WI38 (cell line): ENCODE measurements around the gene PTX4.

Experiments
- H3K4me3 ChIP-seq: 2 replicates; pipeline ENCODE4 v1.5.1; 2011; ENCODE audit warnings: low read depth, mild to moderate bottlenecking, control low read depth, low read length
- CTCF ChIP-seq: IDR thresholded peaks from 2 replicates; pipeline ENCODE4 v1.5.1; 2012; ENCODE audit warnings: low read depth, mild to moderate bottlenecking, control low read depth, low read length

PTX4 gene

GRCh38 chr16:1466968-1467521 is 21.7 kb downstream of the PTX4 start:
- TF ChIP-seq CTCF = no peak

GRCh38 chr16:1466054-1466453 is 22.7 kb downstream of the PTX4 start:
- TF ChIP-seq CTCF = no peak
- no peak overlapping the region for H3K4me3 ChIP-seq

More at GRCh38 chr16:1466968-1467521, 21.7 kb downstream of the PTX4 start:
- no peak overlapping the region for H3K4me3 ChIP-seq

GRCh38 chr16:1465567-1465915 is 23.2 kb downstream of the PTX4 start:
- no peak for TF ChIP-seq CTCF
- no peak overlapping the region for H3K4me3 ChIP-seq

GRCh38 chr16:1464894-1465566 is 23.7 kb downstream of the PTX4 start:
- TF ChIP-seq CTCF = no peak
- H3K4me3 ChIP-seq = no peak overlapping the region

GRCh38 chr16:1464196-1464893 is 24.4 kb downstream of the PTX4 start:
- no peak overlapping the region for H3K4me3 ChIP-seq
- no peak for TF ChIP-seq CTCF

GRCh38 chr16:1461146-1461545 is 27.6 kb downstream of the PTX4 start:
- no peak overlapping the region for H3K4me3 ChIP-seq
- no peak for TF ChIP-seq CTCF

GRCh38 chr16:1460602-1461138 is 28.1 kb downstream of the PTX4 start:
- no peak overlapping the region for H3K4me3 ChIP-seq
- no peak for TF ChIP-seq CTCF
